Measurements from ENCODE around the gene C2. TPM values are rescaled to one million over a fixed set of nuclear protein-coding genes. Genes with fewer than 3 reads are reported as not detected.
A peak's percentile ranks its signal among the peaks of the same experiment; 100 is the strongest.
"Not testable (repeated sequence)": the region's sequence is repeated elsewhere in the genome, so short reads cannot be mapped to it uniquely, and the experiment has no call there.

Gene C2
- total RNA-seq, 1 donor from 2014 or later: 3.7 TPM

GRCh38 chr6:31898383-31899011, 29.0 kb upstream of the C2 start:
- peak in 1 of 2 donors; percentile 51 for DNase-seq (ENCODE audit: low spot score in 2 of 2)
- no peak for FAIRE-seq

- DNase-seq (ENCODE audit: low spot score in 2 of 2): no peak
- no peak for FAIRE-seq
These were observed 28.3 kb upstream of the C2 start for GRCh38 chr6:31899215-31899614.

GRCh38 chr6:31899882-31900722, 27.4 kb upstream of the C2 start:
- DNase-seq (ENCODE audit: low spot score in 2 of 2) (no peak), FAIRE-seq (no peak)

- no peak for DNase-seq (ENCODE audit: low spot score in 2 of 2)
- FAIRE-seq: no peak
These were observed 26.6 kb upstream of the C2 start for GRCh38 chr6:31900917-31901414.

- DNase-seq (ENCODE audit: low spot score in 2 of 2) (peak; percentile 54 to 69), FAIRE-seq (no peak)
These were observed 26.0 kb upstream of the C2 start for GRCh38 chr6:31901415-31901952.

- FAIRE-seq: no peak
- DNase-seq (ENCODE audit: low spot score in 2 of 2): peak; percentile 97 to 98
These were observed 25.4 kb upstream of the C2 start, which contains the start of gene ZBTB12 for GRCh38 chr6:31901953-31902643. ZBTB12 (minus strand) TSS chr6:31902086; CDS start chr6:31901305, 781 bp downstream.

GRCh38 chr6:31903957-31904356, 23.6 kb upstream of the C2 start:
- FAIRE-seq: no peak
- no peak for DNase-seq (ENCODE audit: low spot score in 2 of 2)

GRCh38 chr6:31905041-31905440, 22.5 kb upstream of the C2 start:
- no peak for DNase-seq (ENCODE audit: low spot score in 2 of 2)
- no peak for FAIRE-seq

GRCh38 chr6:31906122-31906521, 21.4 kb upstream of the C2 start:
- FAIRE-seq: no peak
- no peak for DNase-seq (ENCODE audit: low spot score in 2 of 2)

GRCh38 chr6:31906727-31907126, 20.8 kb upstream of the C2 start:
- not testable (repeated sequence) for DNase-seq (ENCODE audit: low spot score in 2 of 2); FAIRE-seq

GRCh38 chr6:31907158-31907813, 20.2 kb upstream of the C2 start:
- DNase-seq (ENCODE audit: low spot score in 2 of 2) (no peak), FAIRE-seq (no peak)

- not testable (repeated sequence) for DNase-seq (ENCODE audit: low spot score in 2 of 2); FAIRE-seq
These were observed 19.3 kb upstream of the C2 start for GRCh38 chr6:31908255-31908654.

- no peak for DNase-seq (ENCODE audit: low spot score in 2 of 2)
- no peak for FAIRE-seq
These were observed 18.7 kb upstream of the C2 start for GRCh38 chr6:31908791-31909190.

GRCh38 chr6:31909298-31909697, 18.2 kb upstream of the C2 start:
- DNase-seq (ENCODE audit: low spot score in 2 of 2); FAIRE-seq: not testable (repeated sequence)

GRCh38 chr6:31911826-31912585, 15.5 kb upstream of the C2 start:
- FAIRE-seq (no peak), DNase-seq (ENCODE audit: low spot score in 2 of 2) (no peak)

GRCh38 chr6:31915351-31915750, 12.2 kb upstream of the C2 start:
- FAIRE-seq: no peak
- DNase-seq (ENCODE audit: low spot score in 2 of 2): no peak

- no peak for FAIRE-seq
These were observed 11.8 kb upstream of the C2 start for GRCh38 chr6:31915756-31916155.

GRCh38 chr6:31918069-31918720, 9.3 kb upstream of the C2 start:
- DNase-seq (ENCODE audit: low spot score in 2 of 2) (no peak), FAIRE-seq (no peak)

More at GRCh38 chr6:31915756-31916155, 11.8 kb upstream of the C2 start:
- DNase-seq (ENCODE audit: low spot score in 2 of 2): no peak

Data from frontal cortex (tissue), 4 donors.